ENCODE data around the gene ITGA3.

Gene ITGA3

GRCh38 chr17:50024808-50025207 is 31.1 kb upstream of the ITGA3 start:
- H3K27ac ChIP-seq, result no peak overlapping the region
- H3K36me3 ChIP-seq, result no peaks in the 10 kb centered on the region
- H3K27me3 ChIP-seq (ENCODE audit: insufficient read depth, low read depth, severe bottlenecking), result no peaks in the 10 kb centered on the region
- no peak overlapping the region for H3K4me3 ChIP-seq (ENCODE audit: low read depth, low read length)
- no peak for TF ChIP-seq CTCF (IDR thresholded peaks at IDR 0.05; ENCODE audit: low read depth, low read length)
- DNase-seq, result no peak
- no peaks in the 10 kb centered on the region for H3K9me3 ChIP-seq (ENCODE audit: severe bottlenecking)

GRCh38 chr17:50026046-50026675 is 29.7 kb upstream of the ITGA3 start:
- no peak overlapping the region for H3K4me3 ChIP-seq (ENCODE audit: low read depth, low read length)
- no peak for TF ChIP-seq CTCF (IDR thresholded peaks at IDR 0.05; ENCODE audit: low read depth, low read length)
- no peaks in the 10 kb centered on the region for H3K36me3 ChIP-seq
- H3K27ac ChIP-seq, result no peak overlapping the region
- H3K27me3 ChIP-seq (ENCODE audit: insufficient read depth, low read depth, severe bottlenecking), result no peaks in the 10 kb centered on the region
- DNase-seq, result no peak
- no peaks in the 10 kb centered on the region for H3K9me3 ChIP-seq (ENCODE audit: severe bottlenecking)

GRCh38 chr17:50026837-50027171 is 29.1 kb upstream of the ITGA3 start:
- H3K27ac ChIP-seq, result no peak overlapping the region
- H3K9me3 ChIP-seq (ENCODE audit: severe bottlenecking), result no peaks in the 10 kb centered on the region
- DNase-seq, result peak; percentile 86
- H3K27me3 ChIP-seq (ENCODE audit: insufficient read depth, low read depth, severe bottlenecking), result no peaks in the 10 kb centered on the region
- H3K4me3 ChIP-seq (ENCODE audit: low read depth, low read length), result no peak overlapping the region
- peak; percentile 99 for TF ChIP-seq CTCF (IDR thresholded peaks at IDR 0.05; ENCODE audit: low read depth, low read length)
- no peaks in the 10 kb centered on the region for H3K36me3 ChIP-seq

- no peak for DNase-seq
Observed at GRCh38 chr17:50027172-50027880, 28.6 kb upstream of the ITGA3 start.

GRCh38 chr17:50027881-50028735 is 27.8 kb upstream of the ITGA3 start:
- TF ChIP-seq CTCF (IDR thresholded peaks at IDR 0.05; ENCODE audit: low read depth, low read length), result no peak
- Histone ChIP-seq H3K9me3 (ENCODE audit: severe bottlenecking) (no peaks in the 10 kb centered on the region), H3K27ac (no peak overlapping the region), H3K36me3 (no peaks in the 10 kb centered on the region), H3K27me3 (ENCODE audit: insufficient read depth, low read depth, severe bottlenecking) (no peaks in the 10 kb centered on the region), H3K4me3 (ENCODE audit: low read depth, low read length) (no peak overlapping the region)
- no peak for DNase-seq

More at GRCh38 chr17:50027172-50027880, 28.6 kb upstream of the ITGA3 start:
- H3K9me3 ChIP-seq (ENCODE audit: severe bottlenecking), result no peaks in the 10 kb centered on the region
- no peaks in the 10 kb centered on the region for H3K27me3 ChIP-seq (ENCODE audit: insufficient read depth, low read depth, severe bottlenecking)
- no peak overlapping the region for H3K4me3 ChIP-seq (ENCODE audit: low read depth, low read length)
- no peak overlapping the region for H3K27ac ChIP-seq
- H3K36me3 ChIP-seq, result no peaks in the 10 kb centered on the region
- TF ChIP-seq CTCF (IDR thresholded peaks at IDR 0.05; ENCODE audit: low read depth, low read length), result peak; percentile 26; the same call in 1 of the 2 replicates

Measured in WERI-Rb-1 (cell line).